Stimulated activated CD8-positive, alpha-beta memory T cell treated with anti-CD3 and anti-CD28 coated beads, Interleukin-4, amount 100 ng/mL, for 1 hour (primary cell): ENCODE data around the gene C20orf144.
"Not testable (repeated sequence)": the region's sequence is repeated elsewhere in the genome, so short reads cannot be mapped to it uniquely, and the experiment has no call there.

ENCODE experiments used
- DNase-seq, 2 donors: peaks; one replicate each; pipeline ENCODE4 v3.0.0-alpha.2; 2020; ENCODE audit warnings: low read depth in 2 of 2, low spot score in 1 of 2

C20orf144 gene

GRCh38 chr20:33693741-33694638 lies 31.9 kb downstream of the C20orf144 start:
- no peak for DNase-seq

GRCh38 chr20:33694639-33695012 lies 32.5 kb downstream of the C20orf144 start:
- DNase-seq = no peak

GRCh38 chr20:33696448-33696847 lies 34.3 kb downstream of the C20orf144 start:
- no peak for DNase-seq

GRCh38 chr20:33697129-33697528 lies 35.0 kb downstream of the C20orf144 start:
- no peak for DNase-seq

- not testable (repeated sequence) for DNase-seq
These were observed 36.8 kb downstream of the C20orf144 start for GRCh38 chr20:33698966-33699365.

- not testable (repeated sequence) for DNase-seq
These were observed 38.7 kb downstream of the C20orf144 start for GRCh38 chr20:33700696-33701441.

- no peak for DNase-seq
These were observed 39.7 kb downstream of the C20orf144 start for GRCh38 chr20:33701629-33702450.

GRCh38 chr20:33702861-33703260 lies 40.7 kb downstream of the C20orf144 start:
- no peak for DNase-seq

- no peak for DNase-seq
These were observed 41.5 kb downstream of the C20orf144 start for GRCh38 chr20:33703498-33704137.

GRCh38 chr20:33704197-33704924 lies 42.2 kb downstream of the C20orf144 start:
- no peak for DNase-seq

GRCh38 chr20:33707668-33708067 lies 45.5 kb downstream of the C20orf144 start:
- no peak for DNase-seq

GRCh38 chr20:33709398-33709797 lies 47.3 kb downstream of the C20orf144 start:
- no peak for DNase-seq

GRCh38 chr20:33709905-33710541 lies 47.9 kb downstream of the C20orf144 start:
- no peak for DNase-seq

- no peak for DNase-seq
These were observed 48.7 kb downstream of the C20orf144 start for GRCh38 chr20:33710681-33711445.

GRCh38 chr20:33711446-33711738 lies 49.3 kb downstream of the C20orf144 start:
- DNase-seq = no peak
